Measurements from ENCODE around the gene ECT2L. TPM values are rescaled to one million over a fixed set of nuclear protein-coding genes. Genes with fewer than 3 reads are reported as not detected.
"Not testable (repeated sequence)": the region's sequence is repeated elsewhere in the genome, so short reads cannot be mapped to it uniquely, and the experiment has no call there.

The ECT2L gene
- polyA plus RNA-seq, 1 donor, result 0.17 TPM

DNA sequence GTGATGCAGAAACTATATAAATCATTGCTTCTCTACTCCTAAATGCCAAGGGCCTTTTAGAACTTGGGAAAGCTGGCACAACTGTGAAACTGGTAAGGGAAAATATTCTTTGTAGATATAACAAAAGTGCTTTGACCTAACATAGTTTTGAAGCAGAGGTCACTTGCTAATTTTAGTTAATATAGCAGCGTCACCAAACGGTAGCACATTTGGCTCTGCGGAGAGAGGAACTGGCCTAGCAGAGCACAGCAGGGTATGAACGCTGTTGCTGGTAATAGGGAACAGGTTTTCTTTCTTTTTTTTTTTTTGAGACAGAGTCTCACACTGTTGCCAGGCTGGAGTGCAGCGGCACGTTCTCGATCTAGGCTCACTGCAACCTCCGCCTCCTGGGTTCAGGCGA lies 67.4 kb downstream of the ECT2L start:
- no peak for DNase-seq

DNA sequence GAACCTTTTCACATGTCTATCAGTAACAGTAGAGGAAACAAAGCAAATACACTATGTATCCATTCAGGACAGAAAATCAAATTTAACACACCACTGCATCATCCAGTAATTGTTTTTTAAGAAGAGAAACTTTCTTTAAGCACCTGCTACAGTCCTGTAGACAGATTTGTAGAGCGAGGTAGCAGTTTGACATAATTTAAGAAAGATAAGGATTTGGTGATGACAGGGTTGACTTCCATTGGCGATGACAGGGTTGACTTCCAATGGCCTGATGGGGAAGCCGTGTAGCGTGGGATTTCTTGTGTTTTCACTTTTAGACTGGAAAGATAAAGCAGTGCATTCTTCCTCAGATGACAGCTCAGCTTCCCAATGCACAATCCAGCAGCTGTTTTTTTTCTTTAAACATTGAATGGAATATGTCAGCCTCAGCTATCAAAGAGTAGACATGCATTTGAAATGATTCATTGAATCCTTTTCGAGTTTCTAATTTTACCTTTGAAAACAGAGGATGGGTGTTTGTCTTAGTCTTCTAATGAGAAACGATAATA lies 68.5 kb downstream of the ECT2L start:
- no peak for DNase-seq

DNA sequence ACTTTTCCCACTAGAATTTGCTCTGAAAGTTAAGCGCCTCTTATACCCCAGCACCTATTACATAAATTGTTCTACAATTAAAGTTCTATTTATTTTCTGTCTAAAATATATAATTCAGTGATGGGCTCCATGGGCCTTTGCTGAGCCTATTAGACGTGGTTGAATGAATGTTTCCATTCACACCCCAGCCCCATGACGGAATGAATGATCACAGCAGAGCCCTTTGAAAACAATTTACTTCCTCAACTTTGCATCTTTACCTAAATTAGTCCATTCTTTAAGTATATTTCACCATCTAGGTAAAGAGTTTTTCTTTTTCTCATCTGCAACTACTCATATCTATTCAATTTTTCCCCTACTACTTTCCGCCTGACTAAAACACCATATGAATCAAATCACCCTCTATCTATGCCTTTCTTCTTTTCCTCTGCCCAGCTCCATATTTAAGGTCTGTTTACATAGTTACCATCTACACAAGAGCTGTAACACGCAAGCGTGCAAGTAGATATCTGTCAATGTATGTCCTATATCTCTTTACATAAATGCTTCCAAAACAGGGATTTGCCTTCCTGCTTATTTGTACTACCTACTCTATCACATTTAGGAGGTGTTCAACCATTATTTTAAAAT lies 69.7 kb downstream of the ECT2L start:
- no peak for DNase-seq

DNA sequence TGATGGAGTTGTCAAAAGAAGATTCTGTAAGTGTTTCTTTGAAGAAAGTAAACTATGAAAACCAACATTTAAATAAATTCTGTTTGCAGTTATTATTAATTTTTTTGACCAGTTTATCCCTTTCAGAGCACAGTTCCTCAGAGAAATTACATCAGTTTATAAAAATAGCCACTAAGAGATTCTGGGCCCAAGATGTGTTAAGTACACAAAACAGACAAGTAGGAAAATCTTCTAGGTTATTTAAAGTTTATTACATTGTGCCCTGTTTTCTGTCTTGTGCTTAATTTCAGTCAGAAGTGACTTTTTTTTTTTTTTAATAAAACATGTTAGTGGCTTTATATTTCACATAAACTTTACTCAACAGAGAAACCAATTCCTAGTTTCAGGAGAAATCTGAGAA lies 72.3 kb downstream of the ECT2L start:
- DNase-seq, result no peak

- no peak for DNase-seq
These were observed 73.5 kb downstream of the ECT2L start for GRCh38 chr6:138869398-138869797.

- DNase-seq, result no peak
These were observed 77.3 kb downstream of the ECT2L start for GRCh38 chr6:138873191-138873590.

GRCh38 chr6:138882369-138883017 lies 86.6 kb downstream of the ECT2L start:
- DNase-seq, result no peak

DNA sequence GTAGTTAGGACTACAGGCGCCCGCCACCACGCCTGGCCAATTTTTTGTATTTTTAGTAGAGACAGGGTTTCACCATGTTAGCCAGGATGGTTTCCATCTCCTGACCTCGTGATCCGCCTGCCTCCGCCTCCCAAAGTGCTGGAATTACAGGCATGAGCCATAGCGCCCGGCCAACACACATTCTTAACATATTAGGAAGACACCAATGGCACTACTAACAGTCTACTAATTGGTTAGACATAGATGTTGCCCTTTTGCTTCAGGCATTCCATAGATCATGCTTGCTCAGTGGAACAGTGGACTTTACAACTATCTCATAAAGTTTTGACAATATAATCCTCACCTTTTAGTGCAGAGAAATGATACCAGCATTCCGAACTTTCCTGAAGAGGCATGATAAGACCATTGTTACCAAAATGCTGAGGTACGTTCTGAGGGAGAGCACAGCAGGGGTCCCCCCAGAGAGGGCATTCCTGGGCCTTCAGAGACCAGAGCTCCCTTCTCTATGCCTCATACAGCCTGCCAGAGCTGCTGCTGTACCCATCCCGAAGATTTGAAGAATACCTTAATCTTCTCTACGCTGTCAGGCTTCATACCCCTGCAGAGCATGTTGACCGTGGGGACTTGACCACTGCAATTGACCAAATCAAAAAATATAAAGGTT lies 89.4 kb downstream of the ECT2L start:
- no peak for DNase-seq

GRCh38 chr6:138891255-138891986 lies 95.5 kb downstream of the ECT2L start:
- no peak for DNase-seq

DNA sequence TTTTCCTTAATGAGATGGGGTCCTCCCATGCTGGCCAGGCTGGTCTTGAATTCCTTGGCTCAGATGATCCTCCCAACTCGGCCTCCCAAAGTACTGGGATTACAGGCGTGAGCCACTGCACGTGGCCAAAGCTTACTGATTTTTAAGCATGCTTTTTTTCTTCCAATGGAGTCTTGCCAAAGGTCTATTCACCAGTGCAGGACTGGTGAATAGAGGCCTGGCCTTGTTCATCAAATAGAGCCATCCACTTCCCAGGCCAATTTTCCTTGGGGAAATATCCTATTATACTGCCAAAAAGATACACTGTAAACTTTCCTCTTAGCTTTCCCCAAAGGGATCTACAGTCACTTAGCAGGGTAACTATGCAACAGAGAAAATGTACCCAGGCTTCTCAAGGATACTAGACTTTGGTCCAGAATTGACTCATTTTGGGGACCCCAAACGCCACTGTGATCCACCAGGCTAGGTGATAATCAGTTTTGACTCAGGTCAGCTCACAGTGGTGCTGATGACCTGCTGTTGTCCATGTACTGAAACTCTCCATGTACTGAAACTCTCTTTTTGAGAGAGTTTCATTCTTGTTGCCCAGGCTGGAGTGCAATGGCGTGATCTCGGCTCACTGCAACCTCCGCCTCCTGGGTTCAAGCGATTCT lies 100.3 kb downstream of the ECT2L start:
- no peak for DNase-seq

DNA sequence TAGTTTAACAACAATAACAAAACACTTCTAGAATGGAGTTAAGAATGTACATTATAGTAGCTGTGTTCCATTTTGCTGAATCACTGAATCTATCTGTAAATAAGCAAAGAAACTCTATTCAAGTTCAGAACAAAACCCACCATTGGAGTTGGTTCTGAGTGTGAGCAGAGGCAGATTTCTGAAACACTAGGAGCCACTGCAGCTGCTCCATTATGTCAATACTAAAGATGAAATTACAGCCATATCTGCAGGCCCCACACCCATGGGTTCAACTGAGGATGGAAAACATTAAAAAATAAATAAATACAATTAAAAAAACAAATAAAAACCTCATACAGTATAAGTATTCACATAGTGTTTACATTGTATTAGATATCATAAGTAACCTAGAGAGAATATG lies 101.1 kb downstream of the ECT2L start:
- no peak for DNase-seq

GRCh38 chr6:138907167-138907566 lies 111.3 kb downstream of the ECT2L start:
- DNase-seq, result no peak

DNA sequence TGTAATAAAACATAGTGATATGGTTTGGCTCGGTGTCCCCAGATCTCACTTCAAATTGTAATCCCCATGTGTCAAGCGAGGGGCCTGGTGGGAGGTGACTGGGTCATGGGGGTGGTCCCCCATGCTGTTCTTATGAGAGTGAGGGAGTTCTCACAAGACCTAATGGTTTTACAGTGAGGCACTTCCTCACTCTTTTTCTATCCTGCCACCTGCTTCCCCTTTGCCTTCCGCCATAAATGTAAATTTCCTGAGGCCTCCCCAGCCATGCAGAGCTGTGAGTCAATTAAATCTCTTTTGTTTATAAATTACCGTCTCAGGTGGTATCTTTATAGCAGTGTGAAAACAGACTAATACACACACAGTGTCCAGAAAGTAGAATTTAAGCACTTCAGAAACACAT lies 113.6 kb downstream of the ECT2L start:
- no peak for DNase-seq

DNA sequence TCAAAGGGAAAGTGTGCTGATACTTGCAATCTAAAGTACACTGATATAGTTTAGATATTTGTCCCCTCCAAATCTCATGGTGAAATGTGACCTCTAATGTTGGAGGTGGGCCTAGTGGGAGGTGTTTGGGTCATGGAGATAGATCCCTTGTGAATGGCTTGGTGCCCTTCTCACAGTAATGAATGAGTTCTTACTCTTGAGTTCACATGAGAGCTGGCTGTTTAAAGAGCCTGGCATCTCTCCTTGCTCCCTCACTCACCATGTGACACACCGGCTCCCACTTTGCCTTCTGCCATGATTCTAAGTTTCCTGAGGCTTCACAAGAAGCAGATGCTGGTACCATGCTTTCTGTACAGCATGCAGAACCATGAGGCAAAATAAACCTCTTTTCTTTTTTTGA lies 114.1 kb downstream of the ECT2L start:
- no peak for DNase-seq

- DNase-seq, result no peak
These were observed 116.4 kb downstream of the ECT2L start for GRCh38 chr6:138912308-138912707.

DNA sequence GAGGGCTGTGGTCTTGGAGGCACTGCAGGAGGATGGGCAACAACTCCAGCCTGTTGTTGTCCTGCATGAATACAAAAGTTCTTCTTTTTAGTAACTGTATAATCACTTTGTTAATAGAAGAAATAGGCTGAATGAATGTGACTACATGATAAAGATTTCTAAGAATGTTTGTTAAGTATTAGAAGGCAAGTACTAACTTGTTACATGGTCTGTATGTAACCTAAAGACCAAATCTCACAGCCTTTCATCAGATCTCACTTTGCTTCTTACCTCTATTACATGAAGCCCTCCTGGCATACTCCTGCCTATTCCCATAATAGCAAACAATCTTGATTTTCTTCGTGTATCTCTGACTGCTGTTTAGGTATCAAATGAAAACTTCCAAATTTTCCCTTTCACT lies 118.8 kb downstream of the ECT2L start:
- DNase-seq, result no peak

- no peak for DNase-seq
These were observed 125.0 kb downstream of the ECT2L start for GRCh38 chr6:138920906-138921305.

GRCh38 chr6:138923561-138923960 lies 127.7 kb downstream of the ECT2L start:
- DNase-seq, result no peak

GRCh38 chr6:138925806-138926205 lies 129.9 kb downstream of the ECT2L start:
- DNase-seq, result no peak

- DNase-seq, result no peak
These were observed 130.7 kb downstream of the ECT2L start for GRCh38 chr6:138926579-138926978.

DNA sequence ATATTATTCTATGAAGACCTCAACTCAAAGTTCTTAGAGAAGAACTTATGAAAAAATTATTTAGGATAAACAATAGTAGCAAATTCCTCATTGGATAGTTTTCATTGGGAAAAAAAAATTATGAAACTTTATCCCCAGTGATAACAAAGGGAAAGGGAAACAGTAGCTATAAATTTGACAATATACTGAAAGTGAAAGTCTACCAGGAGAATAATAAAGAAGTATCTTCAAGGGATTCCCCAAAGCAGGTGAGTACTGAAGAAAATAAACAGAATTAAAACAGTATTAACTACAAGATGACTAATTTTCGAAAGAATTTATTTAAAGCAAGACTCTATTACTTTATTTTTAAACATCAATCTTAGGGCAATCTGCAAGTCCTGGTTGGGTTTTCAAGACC lies 135.8 kb downstream of the ECT2L start:
- no peak for DNase-seq

GRCh38 chr6:138936873-138937272 lies 141.0 kb downstream of the ECT2L start:
- DNase-seq, result not testable (repeated sequence)

Data from hindlimb muscle (tissue), 1 donor.